HepG2 (cell line): ENCODE measurements around the gene TVP23A. TPM values are rescaled to one million over a fixed set of nuclear protein-coding genes. Genes with fewer than 3 reads are reported as not detected.
"Not testable (repeated sequence)": the region's sequence is repeated elsewhere in the genome, so short reads cannot be mapped to it uniquely, and the experiment has no call there.

Experiments
- ATAC-seq: fragments of 200-7000 bp; cut with Tn5 transposase; 3 replicates; pipeline ENCODE4 v1.9.1; 2020; ENCODE audit warnings: mild to moderate bottlenecking, moderate library complexity
- BruUV-seq: library from RNA; stranded (reverse); fragments of 400-500 nt; replicated peaks from 2 replicates; lab custom pipeline; 2021; lab: Mats Ljungman, UMichigan
- CTCF ChIA-PET: fragments of 300-600 bp; formaldehyde crosslinking; extraction: SDS; loops from one replicate; lab custom pipeline; 2021; ENCODE audit warnings: low total read pairs, inconsistent platforms, low intra/inter-chr PET ratio; lab: Yijun Ruan, JAX
- POLR2A ChIA-PET: fragments of 350-600 bp; sonication (Branson Sonifier 250); formaldehyde crosslinking; loops from one replicate; lab custom pipeline; 2020; ENCODE audit warnings: antibody characterized with exemption, inconsistent platforms; lab: Yijun Ruan, JAX
- DNase-seq: peaks from one replicate; pipeline ENCODE4 v3.0.0-alpha.2; 2015; ENCODE audit warnings: low spot score
- FAIRE-seq: peaks from 3 replicates; lab custom pipeline; 2011; peaks lifted over from hg19 to GRCh38; lab: Jason Lieb, UNC
- H2AFZ ChIP-seq: one replicate; pipeline ENCODE4 v1.6.1; 2011; ENCODE audit warnings: low read length, inconsistent platforms
- H3K27ac ChIP-seq: fragments of 300-600 bp; 3 replicates; pipeline ENCODE4 v1.8.0; 2011; ENCODE audit warnings: mixed run types, mild to moderate bottlenecking, mixed read lengths, low read length, inconsistent platforms; ENCODE audit not compliant: insufficient read depth; ENCODE audit errors: extremely low read length
- H3K27me3 ChIP-seq, 2 experiments: fragments of 200-600 bp in 1 of 2; 2 replicates in 1 of 2; 3 replicates in 1 of 2; pipeline versions ENCODE4 v1.6.0 to v1.8.0; 2011; ENCODE audit warnings: low read length in 2 of 2, mild to moderate bottlenecking in 2 of 2, moderate library complexity in 2 of 2, inconsistent platforms in 1 of 2; ENCODE audit not compliant: insufficient read depth in 2 of 2, control insufficient read depth in 1 of 2
- H3K36me3 ChIP-seq, 2 experiments: fragments of 200-600 bp in 1 of 2; replicated peaks in 1 of 2; 2 replicates in 1 of 2; 3 replicates in 1 of 2; pipeline versions ENCODE4 v1.5.1 to v1.8.0; 2011; ENCODE audit warnings: low read length in 2 of 2, inconsistent platforms in 1 of 2; ENCODE audit not compliant: insufficient read depth in 2 of 2, control insufficient read depth in 1 of 2
- H3K4me1 ChIP-seq: 2 replicates; pipeline ENCODE4 v1.5.1; 2012; ENCODE audit warnings: low read length, inconsistent platforms; ENCODE audit not compliant: insufficient read depth
- H3K4me2 ChIP-seq: 2 replicates; pipeline ENCODE4 v1.6.0; 2011; ENCODE audit warnings: low read depth, low read length, inconsistent platforms
- H3K4me3 ChIP-seq, 3 experiments: fragments of 200-600 bp in 1 of 3; sonication (generic), shearing (Covaris generic) in 1 of 3; replicated peaks in 1 of 3; 2 replicates each; pipeline ENCODE4 v1.5.1; 2011 to 2016; ENCODE audit warnings: low read length in 3 of 3, inconsistent platforms in 2 of 3, low read depth in 2 of 3, mild to moderate bottlenecking in 2 of 3, control low read depth in 1 of 3, mixed read lengths in 1 of 3; ENCODE audit not compliant: insufficient read depth in 1 of 3
- H3K79me2 ChIP-seq: one replicate; pipeline ENCODE4 v1.6.1; 2011; ENCODE audit warnings: low read length, inconsistent platforms; ENCODE audit not compliant: insufficient read depth
- H3K9ac ChIP-seq: 2 replicates; pipeline ENCODE4 v1.6.0; 2011; ENCODE audit warnings: mild to moderate bottlenecking, low read depth, low read length, inconsistent platforms; ENCODE audit not compliant: insufficient read depth
- H3K9me3 ChIP-seq: 2 replicates; pipeline ENCODE4 v1.5.1; 2012; ENCODE audit warnings: mild to moderate bottlenecking, low read length
- H4K20me1 ChIP-seq: 2 replicates; pipeline ENCODE4 v1.6.0; 2011; ENCODE audit warnings: inconsistent platforms, mild to moderate bottlenecking, low read length, moderate library complexity; ENCODE audit not compliant: insufficient read depth
- CBX1 ChIP-seq: IDR thresholded peaks from one replicate; pipeline ENCODE4 v1.6.1; 2016; ENCODE audit warnings: antibody characterized with exemption, low read depth
- CHCHD3 ChIP-seq: sonication (generic); formaldehyde crosslinking; IDR thresholded peaks from 2 replicates; pipeline ENCODE4 v1.8.0; 2022; ENCODE audit warnings: mild to moderate bottlenecking, missing genetic modification reagents, moderate library complexity
- ERF ChIP-seq: IDR thresholded peaks from 2 replicates; pipeline ENCODE4 v1.6.1; 2018; ENCODE audit warnings: missing biosample characterization, missing genetic modification reagents
- FOXJ3 ChIP-seq: sonication (generic); formaldehyde crosslinking; IDR thresholded peaks from 2 replicates; pipeline ENCODE4 v1.4.0; 2020; ENCODE audit warnings: missing genetic modification reagents, mild to moderate bottlenecking, borderline replicate concordance
- HOXA7 ChIP-seq: sonication (generic); formaldehyde crosslinking; IDR thresholded peaks from 2 replicates; pipeline ENCODE4 v1.8.1; 2022; ENCODE audit warnings: mild to moderate bottlenecking, missing genetic modification reagents, moderate library complexity
- JUNB ChIP-seq: sonication (generic); formaldehyde crosslinking; IDR thresholded peaks from 2 replicates; pipeline ENCODE4 v1.8.0; 2022; ENCODE audit warnings: missing genetic modification reagents, mild to moderate bottlenecking, borderline replicate concordance
- KDM2A ChIP-seq: sonication (generic); formaldehyde crosslinking; IDR thresholded peaks from 2 replicates; pipeline ENCODE4 v1.4.0; 2020; ENCODE audit warnings: low read depth, missing genetic modification reagents, borderline replicate concordance
- NR1H2 ChIP-seq: sonication (generic); formaldehyde crosslinking; IDR thresholded peaks from 2 replicates; pipeline ENCODE4 v1.8.1; 2022; ENCODE audit warnings: low read depth, missing genetic modification reagents, borderline replicate concordance
- RBM22 ChIP-seq: fragments of 200-400 bp; formaldehyde crosslinking; optimal IDR thresholded peaks from 2 replicates; pipeline ENCODE3; 2017; ENCODE audit warnings: mild to moderate bottlenecking, low read length, moderate library complexity
- ZSCAN31 ChIP-seq: sonication (generic); formaldehyde crosslinking; IDR thresholded peaks from 2 replicates; pipeline ENCODE4 v1.5.0; 2020; ENCODE audit warnings: low read depth, mild to moderate bottlenecking, missing genetic modification reagents
- WGBS: methylation state at CpG from one replicate; pipeline ENCODE4 v1.1.6; 2017; ENCODE audit warnings: low lambda C conversion rate; 5-methylcytosine and 5-hydroxymethylcytosine counted together
- in situ Hi-C: cut with HindIII; loops from 2 replicates; pipeline ENCODE4 v1.10.0; 2017; ENCODE audit warnings: low pct_unique_long_range_greater_than_20kb; ENCODE audit not compliant: extremely low pct_ligation_motif_present
- intact Hi-C: fragments of 100-400 bp; cut with micrococcal nuclease; formaldehyde crosslinking; loops from one replicate; pipeline ENCODE4 v1.10.0; 2022; ENCODE audit not compliant: unreplicated experiment
- polyA plus RNA-seq, 8 experiments: library from polyadenylated mRNA; depleted of rRNA in 3 of 8; stranded (reverse) in 7 of 8; unstranded in 1 of 8; fragments of >200 nt; fragmentation: Illumina TruSeq in 4 of 8; extraction: Trizol in 4 of 8; gene quantifications; 2 replicates each; pipeline versions ENCODE4 v1.2.1 to v1.2.3, GENCODE V29; 2011 to 2016; ENCODE audit warnings: low read depth in 4 of 8, missing spikeins in 1 of 8, mixed read lengths in 1 of 8; ENCODE audit not compliant: insufficient read depth in 1 of 8
- total RNA-seq, 5 experiments: library from RNA; depleted of rRNA; stranded (reverse); fragments of >200 nt; fragmentation: Illumina TruSeq; extraction: Trizol; gene quantifications; 2 replicates each; pipeline ENCODE4 v1.2.3, GENCODE V29; 2016; ENCODE audit warnings: low read depth in 1 of 5

Gene TVP23A
- total and polyA plus RNA-seq, 2 of the 13 experiments (the other 11 are each of a cell fraction or from before 2014, with no cell fraction given): not detected

GRCh38 chr16:10799736-10800135 is 18.9 kb downstream of the TVP23A start (continued):
- TF ChIP-seq HOXA7 (CRISPR knock-in tag): no peak
- no peak for TF ChIP-seq ZSCAN31 (CRISPR knock-in tag)
- TF ChIP-seq KDM2A (CRISPR knock-in tag): no peak
- no peak for TF ChIP-seq RBM22
- no peak for TF ChIP-seq FOXJ3
- TF ChIP-seq CBX1: no peak
- TF ChIP-seq CHCHD3: no peak
- TF ChIP-seq ERF (CRISPR knock-in tag): no peak

- 22% methylated on average over 4 of the region's 4 CpGs for WGBS
- in situ Hi-C loops (no loop called here), intact Hi-C loops (no loop called here)
- Histone ChIP-seq H3K36me3 (no peaks in the 10 kb centered on the region), H3K4me1 (no peaks in the 10 kb centered on the region), H3K9me3 (no peaks in the 10 kb centered on the region), H3K9ac (no peak overlapping the region), H3K27me3 (peaks cover 2 to 8% of the 10 kb centered on the region in 2 experiments; a peak in 3 of 5 replicates), H2AFZ (no peak overlapping the region), H3K27ac (no peak overlapping the region), H3K79me2 (no peaks in the 10 kb centered on the region), H3K4me3 (no peak overlapping the region), H3K4me2 (no peak overlapping the region), H4K20me1 (no peaks in the 10 kb centered on the region)
- FAIRE-seq (no peak), DNase-seq (no peak), ATAC-seq (no peak)
- no peak for TF ChIP-seq JUNB
- TF ChIP-seq NR1H2: no peak
- CTCF ChIA-PET: no interaction called here
- no TSS peak for BruUV-seq
- POLR2A ChIA-PET: no interaction called here
Observed at GRCh38 chr16:10791048-10791447, 27.5 kb downstream of the TVP23A start.

GRCh38 chr16:10788630-10789029 is 30.0 kb downstream of the TVP23A start:
- H3K4me1 ChIP-seq, H3K9ac ChIP-seq, POLR2A ChIA-PET, H3K9me3 ChIP-seq, intact Hi-C loops, BruUV-seq, H3K27ac ChIP-seq, H3K36me3 ChIP-seq, H3K4me2 ChIP-seq, in situ Hi-C loops, CTCF ChIA-PET, DNase-seq, H3K4me3 ChIP-seq, H2AFZ ChIP-seq, ATAC-seq, H4K20me1 ChIP-seq, FAIRE-seq, H3K27me3 ChIP-seq, H3K79me2 ChIP-seq: not testable (repeated sequence)
- WGBS: 52% methylated on average over 4 of the region's 4 CpGs
